Type B pancreatic cell (in vitro differentiated cells): ENCODE data around the gene AVL9. TPM values are rescaled to one million over a fixed set of nuclear protein-coding genes. Genes with fewer than 3 reads are reported as not detected.

Experiments used
- DNase-seq: peaks from one replicate; pipeline ENCODE4 v3.0.0; 2021; ENCODE audit warnings: mixed read lengths; ENCODE audit not compliant: unreplicated experiment; ENCODE audit errors: extremely low spot score
- H3K27ac Mint-ChIP-seq: 2 replicates; pipeline ENCODE4 v1.8.0; 2021; ENCODE audit warnings: mild to moderate bottlenecking, mixed read lengths
- H3K27me3 Mint-ChIP-seq: 2 replicates; pipeline ENCODE4 v1.8.0; 2021; ENCODE audit warnings: mixed read lengths
- H3K36me3 Mint-ChIP-seq: 2 replicates; pipeline ENCODE4 v1.8.0; 2021; ENCODE audit warnings: mixed read lengths
- H3K4me1 Mint-ChIP-seq: one replicate; pipeline ENCODE4 v1.8.0; 2021; ENCODE audit warnings: mixed read lengths; ENCODE audit not compliant: unreplicated experiment
- H3K4me3 Mint-ChIP-seq: 2 replicates; pipeline ENCODE4 v1.8.0; 2021; ENCODE audit warnings: mild to moderate bottlenecking, mixed read lengths
- H3K9me3 Mint-ChIP-seq: 2 replicates; pipeline ENCODE4 v1.8.0; 2021; ENCODE audit warnings: mixed read lengths
- total RNA-seq: library from RNA; stranded (reverse); gene quantifications from 2 replicates; pipeline ENCODE4 v1.2.1, GENCODE V29; 2021; ENCODE audit warnings: low replicate concordance
- TF ChIP-seq, protein P1 (sequence below): fragments of 200-600 bp; sonication (generic); conservative IDR thresholded peaks from 2 replicates; pipeline ENCODE4 v1.5.0; 2021; ENCODE audit warnings: antibody characterized with exemption, mild to moderate bottlenecking

AVL9 gene
- total RNA-seq, 1 donor from 2014 or later: 35.2 TPM

DNA sequence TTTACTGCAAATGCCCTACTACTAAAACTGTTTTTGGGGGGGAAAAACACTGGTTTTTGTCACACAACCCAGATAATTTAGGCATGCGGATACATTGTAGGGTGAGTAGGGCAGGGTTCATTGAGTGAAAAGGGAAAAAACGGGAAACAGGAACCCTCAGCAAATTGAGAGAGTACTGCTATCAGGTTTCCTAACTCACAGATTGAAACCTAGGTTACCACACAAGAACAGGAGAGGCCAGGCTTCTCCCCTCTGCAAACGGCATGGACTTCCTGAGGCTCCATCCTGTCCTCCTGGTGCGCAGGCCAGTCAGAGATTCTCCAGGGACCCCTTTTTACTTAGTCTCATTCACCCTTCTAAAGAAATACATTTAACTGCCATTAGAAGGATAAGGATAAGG is 30.6 kb downstream of the AVL9 start:
- DNase-seq: no peak
- Mint-ChIP-seq H3K36me3 (peaks cover 29% of the 10 kb centered on the region), H3K4me3 (no peak overlapping the region), H3K9me3 (peaks cover 6% of the 10 kb centered on the region), H3K27me3 (no peaks in the 10 kb centered on the region), H3K4me1 (no peaks in the 10 kb centered on the region), H3K27ac (no peak overlapping the region)
- TF ChIP-seq, protein P1, sequence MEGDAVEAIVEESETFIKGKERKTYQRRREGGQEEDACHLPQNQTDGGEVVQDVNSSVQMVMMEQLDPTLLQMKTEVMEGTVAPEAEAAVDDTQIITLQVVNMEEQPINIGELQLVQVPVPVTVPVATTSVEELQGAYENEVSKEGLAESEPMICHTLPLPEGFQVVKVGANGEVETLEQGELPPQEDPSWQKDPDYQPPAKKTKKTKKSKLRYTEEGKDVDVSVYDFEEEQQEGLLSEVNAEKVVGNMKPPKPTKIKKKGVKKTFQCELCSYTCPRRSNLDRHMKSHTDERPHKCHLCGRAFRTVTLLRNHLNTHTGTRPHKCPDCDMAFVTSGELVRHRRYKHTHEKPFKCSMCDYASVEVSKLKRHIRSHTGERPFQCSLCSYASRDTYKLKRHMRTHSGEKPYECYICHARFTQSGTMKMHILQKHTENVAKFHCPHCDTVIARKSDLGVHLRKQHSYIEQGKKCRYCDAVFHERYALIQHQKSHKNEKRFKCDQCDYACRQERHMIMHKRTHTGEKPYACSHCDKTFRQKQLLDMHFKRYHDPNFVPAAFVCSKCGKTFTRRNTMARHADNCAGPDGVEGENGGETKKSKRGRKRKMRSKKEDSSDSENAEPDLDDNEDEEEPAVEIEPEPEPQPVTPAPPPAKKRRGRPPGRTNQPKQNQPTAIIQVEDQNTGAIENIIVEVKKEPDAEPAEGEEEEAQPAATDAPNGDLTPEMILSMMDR: no peak

DNA sequence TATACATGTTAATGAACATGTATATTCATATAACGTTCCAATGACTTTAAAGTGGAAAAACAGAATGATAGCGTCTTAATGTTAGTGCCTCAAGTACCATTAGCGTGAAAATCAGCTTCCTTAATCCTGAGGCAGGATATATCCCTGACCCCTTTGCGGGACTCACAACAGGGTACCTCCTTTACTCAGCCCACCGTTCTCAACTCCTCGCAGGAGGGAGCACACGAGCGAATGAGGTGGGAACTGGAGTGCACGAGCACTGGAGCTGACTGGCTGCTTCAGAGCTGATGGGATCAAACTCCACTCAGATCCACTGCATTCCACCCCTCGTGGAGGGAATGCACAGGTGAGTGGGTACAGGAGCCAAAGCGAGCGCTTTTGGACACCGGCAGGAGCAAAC is 36.1 kb downstream of the AVL9 start:
- TF ChIP-seq, protein P1: no peak
- no peak overlapping the region for H3K27ac Mint-ChIP-seq
- peaks cover 11% of the 10 kb centered on the region for H3K4me1 Mint-ChIP-seq
- DNase-seq: no peak
- no peaks in the 10 kb centered on the region for H3K27me3 Mint-ChIP-seq
- peaks cover 9% of the 10 kb centered on the region for H3K36me3 Mint-ChIP-seq
- H3K9me3 Mint-ChIP-seq: no peaks in the 10 kb centered on the region
- H3K4me3 Mint-ChIP-seq: no peak overlapping the region

DNA sequence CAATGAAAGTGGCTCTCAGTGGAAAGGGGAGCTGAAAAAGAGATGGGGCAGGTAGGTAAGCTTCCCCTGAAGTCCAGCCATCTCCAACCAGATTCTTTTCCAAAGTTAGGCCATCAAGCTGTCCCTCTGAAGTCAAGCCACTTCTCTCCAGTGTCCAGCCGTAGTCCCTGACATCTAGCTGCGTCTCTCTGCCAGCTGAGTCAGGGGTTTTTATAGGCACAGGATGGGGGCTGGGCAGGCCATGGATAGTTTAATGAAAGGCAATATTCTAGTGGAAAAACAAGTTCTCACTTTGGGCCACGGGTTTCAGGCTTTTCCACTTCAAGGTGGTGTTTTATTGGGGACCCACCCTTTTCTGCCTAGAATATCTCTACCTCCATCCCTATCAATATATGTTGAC is 36.8 kb downstream of the AVL9 start:
- no peak overlapping the region for H3K27ac Mint-ChIP-seq
- H3K4me1 Mint-ChIP-seq: peaks cover 11% of the 10 kb centered on the region
- DNase-seq: no peak
- no peaks in the 10 kb centered on the region for H3K27me3 Mint-ChIP-seq
- no peaks in the 10 kb centered on the region for H3K9me3 Mint-ChIP-seq
- H3K4me3 Mint-ChIP-seq: no peak overlapping the region
- TF ChIP-seq, protein P1: no peak
- H3K36me3 Mint-ChIP-seq: peaks cover 9% of the 10 kb centered on the region

DNA sequence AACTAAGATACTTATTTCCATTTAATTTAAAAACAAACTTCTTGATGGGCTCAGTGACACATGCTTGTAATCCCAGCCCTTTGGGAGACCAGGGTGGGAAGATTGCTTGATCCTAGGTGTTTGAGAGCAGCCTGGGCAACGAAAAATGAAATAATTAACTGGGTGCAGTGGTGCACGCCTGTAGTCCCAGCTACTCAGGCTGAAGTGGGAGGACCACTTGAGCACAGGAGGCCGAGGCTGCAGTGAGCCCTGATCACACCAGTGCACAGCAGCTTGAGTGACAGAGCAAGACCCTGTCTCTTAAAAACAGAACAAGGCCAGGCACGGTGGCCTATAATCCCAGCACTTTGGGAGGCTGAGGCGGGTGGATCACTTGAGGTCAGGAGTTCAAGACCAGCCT is 37.4 kb downstream of the AVL9 start:
- Mint-ChIP-seq H3K4me1 (peaks cover 11% of the 10 kb centered on the region), H3K27ac (no peak overlapping the region), H3K36me3 (peaks cover 9% of the 10 kb centered on the region), H3K4me3 (no peak overlapping the region), H3K9me3 (no peaks in the 10 kb centered on the region), H3K27me3 (no peaks in the 10 kb centered on the region)
- TF ChIP-seq, protein P1: no peak
- DNase-seq: no peak

DNA sequence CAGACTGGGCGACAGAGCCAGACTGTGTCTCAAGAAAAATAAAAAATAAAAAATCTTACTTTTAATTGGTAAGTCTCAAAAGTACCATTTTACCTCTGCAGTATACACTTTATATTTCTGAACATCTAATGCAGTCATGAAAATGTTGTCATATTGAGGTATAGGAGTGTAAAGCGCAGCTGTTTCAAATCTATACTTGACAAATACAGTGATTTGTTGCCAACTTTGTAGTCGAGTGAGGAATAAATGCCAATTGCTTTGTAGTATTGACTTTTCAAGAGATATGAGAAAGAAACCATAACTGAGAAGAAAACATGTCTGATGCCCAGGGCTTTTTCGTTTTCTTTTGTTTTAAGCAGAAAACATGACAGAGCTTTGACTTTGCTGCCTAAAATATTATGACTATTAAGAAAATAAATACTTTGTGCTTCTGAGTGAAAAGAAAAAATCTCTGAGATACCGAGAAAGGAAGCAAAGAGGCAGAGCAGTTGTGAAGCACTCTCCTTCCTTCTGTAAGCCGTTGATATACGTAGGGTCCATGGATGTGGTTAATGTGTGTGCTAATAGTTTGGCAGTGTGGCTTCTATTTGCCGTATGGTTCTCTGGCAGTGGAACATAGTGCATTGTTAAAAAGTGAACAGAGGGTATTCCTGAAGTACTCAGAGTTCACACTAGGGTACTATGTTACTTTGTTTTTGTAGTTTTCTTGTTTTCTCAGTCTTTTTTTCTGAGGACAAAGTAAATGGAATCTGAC is 38.2 kb downstream of the AVL9 start:
- TF ChIP-seq, protein P1: peak; percentile 17
- no peaks in the 10 kb centered on the region for H3K9me3 Mint-ChIP-seq
- H3K36me3 Mint-ChIP-seq: peaks cover 9% of the 10 kb centered on the region
- H3K4me1 Mint-ChIP-seq: peaks cover 11% of the 10 kb centered on the region
- no peaks in the 10 kb centered on the region for H3K27me3 Mint-ChIP-seq
- DNase-seq: no peak
- no peak overlapping the region for H3K4me3 Mint-ChIP-seq
- no peak overlapping the region for H3K27ac Mint-ChIP-seq
